ENCODE measurements around the gene FRMD4B.

FRMD4B gene

GRCh38 chr3:69385723-69386555 lies at the start of gene FRMD4B:
TSS of gene FRMD4B (minus strand) at chr3:69386088. CDS start at chr3:69385989, 99 bp downstream.
- H3K4me3 Mint-ChIP-seq: peak within 1 kb of the TSS; percentile 68
- H3K27me3 Mint-ChIP-seq (ENCODE audit: low read depth): peaks cover 67% of the 10 kb centered on the region
- peaks cover 6% of the 10 kb centered on the region for H3K4me1 Mint-ChIP-seq (ENCODE audit: low read depth)
- peaks cover 2% of the 10 kb centered on the region for H3K36me3 Mint-ChIP-seq (ENCODE audit: low read depth)
- H3K27ac Mint-ChIP-seq: no peak within 1 kb of the TSS
- H3K9me3 Mint-ChIP-seq: no peaks in the 10 kb centered on the region

- no peak overlapping the region for H3K4me3 Mint-ChIP-seq
- no peaks in the 10 kb centered on the region for H3K27me3 Mint-ChIP-seq (ENCODE audit: low read depth)
- no peaks in the 10 kb centered on the region for H3K36me3 Mint-ChIP-seq (ENCODE audit: low read depth)
- H3K9me3 Mint-ChIP-seq: no peaks in the 10 kb centered on the region
- no peak overlapping the region for H3K27ac Mint-ChIP-seq
- H3K4me1 Mint-ChIP-seq (ENCODE audit: low read depth): peaks cover 15% of the 10 kb centered on the region
These were observed 48.1 kb upstream of the FRMD4B start for GRCh38 chr3:69433969-69434325.

- Mint-ChIP-seq H3K4me1 (ENCODE audit: low read depth) (peaks cover 17% of the 10 kb centered on the region), H3K36me3 (ENCODE audit: low read depth) (no peaks in the 10 kb centered on the region), H3K27ac (no peak overlapping the region), H3K9me3 (no peaks in the 10 kb centered on the region), H3K27me3 (ENCODE audit: low read depth) (peaks cover 3% of the 10 kb centered on the region), H3K4me3 (no peak overlapping the region)
These were observed 47.5 kb upstream of the FRMD4B start for GRCh38 chr3:69433121-69433968.

GRCh38 chr3:69428657-69429255 lies 42.9 kb upstream of the FRMD4B start:
- Mint-ChIP-seq H3K27me3 (ENCODE audit: low read depth) (peaks cover 3% of the 10 kb centered on the region), H3K4me3 (no peak overlapping the region), H3K27ac (no peak overlapping the region), H3K36me3 (ENCODE audit: low read depth) (no peaks in the 10 kb centered on the region), H3K9me3 (no peaks in the 10 kb centered on the region), H3K4me1 (ENCODE audit: low read depth) (peaks cover 9% of the 10 kb centered on the region)

GRCh38 chr3:69426967-69427304 lies 41.0 kb upstream of the FRMD4B start:
- Mint-ChIP-seq H3K27me3 (ENCODE audit: low read depth) (peaks cover 3% of the 10 kb centered on the region), H3K4me1 (ENCODE audit: low read depth) (peaks cover 2% of the 10 kb centered on the region)

GRCh38 chr3:69426291-69426966 lies 40.5 kb upstream of the FRMD4B start:
- peaks cover 3% of the 10 kb centered on the region for H3K27me3 Mint-ChIP-seq (ENCODE audit: low read depth)
- H3K27ac Mint-ChIP-seq: no peak overlapping the region
- no peak overlapping the region for H3K4me3 Mint-ChIP-seq
- H3K9me3 Mint-ChIP-seq: no peaks in the 10 kb centered on the region
- H3K36me3 Mint-ChIP-seq (ENCODE audit: low read depth): no peaks in the 10 kb centered on the region
- H3K4me1 Mint-ChIP-seq (ENCODE audit: low read depth): peaks cover 2% of the 10 kb centered on the region

More at GRCh38 chr3:69426967-69427304, 41.0 kb upstream of the FRMD4B start:
- Mint-ChIP-seq H3K36me3 (ENCODE audit: low read depth) (no peaks in the 10 kb centered on the region), H3K4me3 (no peak overlapping the region), H3K9me3 (no peaks in the 10 kb centered on the region), H3K27ac (no peak overlapping the region)

- Mint-ChIP-seq H3K4me1 (ENCODE audit: low read depth) (peaks cover 2% of the 10 kb centered on the region), H3K36me3 (ENCODE audit: low read depth) (no peaks in the 10 kb centered on the region), H3K9me3 (no peaks in the 10 kb centered on the region), H3K4me3 (no peak overlapping the region), H3K27ac (no peak overlapping the region), H3K27me3 (ENCODE audit: low read depth) (peaks cover 3% of the 10 kb centered on the region)
These were observed 39.4 kb upstream of the FRMD4B start for GRCh38 chr3:69425249-69425648.

GRCh38 chr3:69423463-69424155 lies 37.7 kb upstream of the FRMD4B start:
- H3K27ac Mint-ChIP-seq: no peak overlapping the region
- H3K27me3 Mint-ChIP-seq (ENCODE audit: low read depth): peaks cover under 1% of the 10 kb centered on the region
- H3K4me1 Mint-ChIP-seq (ENCODE audit: low read depth): no peaks in the 10 kb centered on the region
- no peaks in the 10 kb centered on the region for H3K9me3 Mint-ChIP-seq
- no peaks in the 10 kb centered on the region for H3K36me3 Mint-ChIP-seq (ENCODE audit: low read depth)
- no peak overlapping the region for H3K4me3 Mint-ChIP-seq

- Mint-ChIP-seq H3K36me3 (ENCODE audit: low read depth) (no peaks in the 10 kb centered on the region), H3K27ac (no peak overlapping the region), H3K4me1 (ENCODE audit: low read depth) (no peaks in the 10 kb centered on the region), H3K9me3 (no peaks in the 10 kb centered on the region), H3K4me3 (no peak overlapping the region), H3K27me3 (ENCODE audit: low read depth) (no peaks in the 10 kb centered on the region)
These were observed 36.9 kb upstream of the FRMD4B start for GRCh38 chr3:69422751-69423150.

- Mint-ChIP-seq H3K4me3 (no peak overlapping the region), H3K27me3 (ENCODE audit: low read depth) (no peaks in the 10 kb centered on the region), H3K9me3 (no peaks in the 10 kb centered on the region), H3K36me3 (ENCODE audit: low read depth) (no peaks in the 10 kb centered on the region), H3K4me1 (ENCODE audit: low read depth) (no peaks in the 10 kb centered on the region), H3K27ac (no peak overlapping the region)
These were observed 35.1 kb upstream of the FRMD4B start for GRCh38 chr3:69420781-69421520.

- no peaks in the 10 kb centered on the region for H3K9me3 Mint-ChIP-seq
- H3K27ac Mint-ChIP-seq: no peak overlapping the region
- peaks cover under 1% of the 10 kb centered on the region for H3K4me1 Mint-ChIP-seq (ENCODE audit: low read depth)
- no peak overlapping the region for H3K4me3 Mint-ChIP-seq
- H3K36me3 Mint-ChIP-seq (ENCODE audit: low read depth): no peaks in the 10 kb centered on the region
- no peaks in the 10 kb centered on the region for H3K27me3 Mint-ChIP-seq (ENCODE audit: low read depth)
These were observed 33.4 kb upstream of the FRMD4B start for GRCh38 chr3:69419276-69419675.

- Mint-ChIP-seq H3K36me3 (ENCODE audit: low read depth) (no peaks in the 10 kb centered on the region), H3K4me1 (ENCODE audit: low read depth) (peaks cover 5% of the 10 kb centered on the region), H3K9me3 (no peaks in the 10 kb centered on the region), H3K4me3 (no peak overlapping the region), H3K27me3 (ENCODE audit: low read depth) (no peaks in the 10 kb centered on the region), H3K27ac (no peak overlapping the region)
These were observed 31.7 kb upstream of the FRMD4B start for GRCh38 chr3:69417541-69418078.

GRCh38 chr3:69413551-69414207 lies 27.8 kb upstream of the FRMD4B start:
- no peaks in the 10 kb centered on the region for H3K36me3 Mint-ChIP-seq (ENCODE audit: low read depth)
- peaks cover 11% of the 10 kb centered on the region for H3K4me1 Mint-ChIP-seq (ENCODE audit: low read depth)
- H3K4me3 Mint-ChIP-seq: no peak overlapping the region
- H3K27me3 Mint-ChIP-seq (ENCODE audit: low read depth): peaks cover 8% of the 10 kb centered on the region
- no peaks in the 10 kb centered on the region for H3K9me3 Mint-ChIP-seq
- no peak overlapping the region for H3K27ac Mint-ChIP-seq

Data from T-helper 1 cell treated with Interleukin-12 subunit alpha and Interleukin-12 subunit beta and Interleukin-4 antibody, amounts not matched to agents 30 μg/mL and 1 μg/mL, for 36 hours (primary cell).